Measurements from ENCODE around the gene FGR. TPM values are rescaled to one million over a fixed set of nuclear protein-coding genes. Genes with fewer than 3 reads are reported as not detected.

Gene FGR
- total RNA-seq, 1 donor from 2014 or later: not detected

- DNase-seq (ENCODE audit: low read depth): no peak
- peak overlapping the region; percentile 94 for H3K4me3 ChIP-seq (ENCODE audit: low read depth, low read length)
- no peak for TF ChIP-seq CTCF (conservative IDR thresholded peaks at IDR 0.05; ENCODE audit: low read depth, low read length)
Observed at GRCh38 chr1:27602462-27603308, 32.3 kb downstream of the FGR start.

DNA sequence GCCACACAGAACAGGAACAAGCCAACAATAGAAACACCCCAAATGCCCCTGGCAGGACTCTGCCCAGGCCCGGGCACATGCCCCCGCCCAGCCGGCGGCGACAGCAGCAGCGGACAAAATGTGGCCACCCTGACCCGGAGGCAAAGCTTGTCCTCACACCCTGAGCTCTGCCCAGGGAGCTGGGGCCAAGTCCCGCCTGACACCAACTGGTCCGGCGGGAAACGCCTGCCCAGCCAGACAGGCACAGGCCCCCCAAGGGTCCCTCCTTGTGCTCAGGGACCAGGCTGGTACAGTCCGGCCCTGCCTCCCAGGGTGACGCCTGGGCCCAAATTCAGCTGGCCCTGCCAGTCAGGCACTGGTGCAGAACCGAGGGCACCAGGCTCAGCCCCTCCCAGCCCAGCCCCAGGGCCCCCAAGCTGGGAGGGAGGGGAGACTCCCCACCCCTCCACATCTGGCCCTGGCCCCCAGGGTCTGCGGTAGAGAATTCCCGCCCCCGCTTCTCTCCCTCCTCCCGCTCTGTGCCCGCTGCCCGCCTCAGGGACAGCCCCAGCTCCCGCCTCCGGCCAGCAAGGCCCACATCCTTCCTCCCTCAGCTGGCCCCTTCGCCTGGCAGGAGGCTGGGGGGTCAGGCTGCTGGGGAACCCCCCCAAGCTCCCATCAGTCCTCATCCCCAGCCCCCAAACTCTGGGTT, 33.1 kb downstream of the FGR start:
- no peak for DNase-seq (ENCODE audit: low read depth)
- H3K4me3 ChIP-seq (ENCODE audit: low read depth, low read length): peak overlapping the region; percentile 94

DNA sequence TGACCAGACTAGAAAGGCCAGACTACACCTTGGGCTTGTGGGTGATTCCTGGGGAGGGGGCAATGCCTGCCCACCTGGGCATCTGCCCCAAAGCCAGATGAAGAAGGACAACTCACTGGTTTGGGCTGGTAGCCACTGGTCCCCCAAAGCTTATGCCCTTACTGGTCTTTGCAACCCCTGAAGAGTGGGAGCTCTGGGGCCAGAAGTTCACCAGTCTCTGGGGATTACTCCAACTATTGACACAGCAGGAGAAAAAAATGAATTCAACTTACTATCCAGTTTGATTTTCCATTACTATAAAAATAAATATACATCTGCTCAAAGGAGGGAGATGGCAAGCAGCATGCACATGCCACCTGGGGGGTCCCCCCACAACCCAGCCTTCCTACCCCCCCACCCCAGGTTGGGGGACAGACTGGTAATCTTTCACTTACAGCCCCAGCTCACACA, 33.6 kb downstream of the FGR start:
- peak overlapping the region; percentile 94 for H3K4me3 ChIP-seq (ENCODE audit: low read depth, low read length)
- TF ChIP-seq CTCF (conservative IDR thresholded peaks at IDR 0.05; ENCODE audit: low read depth, low read length): no peak
- no peak for DNase-seq (ENCODE audit: low read depth)

More for the DNA sequence above, 33.1 kb downstream of the FGR start:
- no peak for TF ChIP-seq CTCF (conservative IDR thresholded peaks at IDR 0.05; ENCODE audit: low read depth, low read length)

GRCh38 chr1:27600498-27601175, 34.3 kb downstream of the FGR start:
- H3K4me3 ChIP-seq (ENCODE audit: low read depth, low read length): no peak overlapping the region
- no peak for DNase-seq (ENCODE audit: low read depth)
- TF ChIP-seq CTCF (conservative IDR thresholded peaks at IDR 0.05; ENCODE audit: low read depth, low read length): no peak

GRCh38 chr1:27599605-27600497, 35.1 kb downstream of the FGR start:
- DNase-seq (ENCODE audit: low read depth): no peak
- no peak overlapping the region for H3K4me3 ChIP-seq (ENCODE audit: low read depth, low read length)
- no peak for TF ChIP-seq CTCF (conservative IDR thresholded peaks at IDR 0.05; ENCODE audit: low read depth, low read length)

GRCh38 chr1:27598902-27599528, 36.0 kb downstream of the FGR start:
- TF ChIP-seq CTCF (conservative IDR thresholded peaks at IDR 0.05; ENCODE audit: low read depth, low read length): no peak
- H3K4me3 ChIP-seq (ENCODE audit: low read depth, low read length): no peak overlapping the region
- DNase-seq (ENCODE audit: low read depth): no peak
